Muscle layer of colon (tissue), 2 donors: ENCODE results near the gene KRT2.

ENCODE experiments used
- H3K27ac ChIP-seq: one replicate; pipeline ENCODE4 v1.7.0; 2013; ENCODE audit warnings: low read depth, mild to moderate bottlenecking, low read length, moderate library complexity
- H3K27me3 ChIP-seq, 2 donors: one replicate each; pipeline ENCODE4 v1.7.0; 2013; ENCODE audit warnings: low read length in 2 of 2, mild to moderate bottlenecking in 2 of 2; ENCODE audit not compliant: insufficient read depth in 2 of 2, control insufficient read depth in 1 of 2
- H3K36me3 ChIP-seq: one replicate; pipeline ENCODE4 v1.7.0; 2013; ENCODE audit warnings: mild to moderate bottlenecking, low read length; ENCODE audit not compliant: insufficient read depth
- H3K4me1 ChIP-seq: one replicate; pipeline ENCODE4 v1.7.0; 2013; ENCODE audit warnings: mild to moderate bottlenecking, low read length; ENCODE audit not compliant: insufficient read depth
- H3K4me3 ChIP-seq, 2 donors: one replicate each; pipeline ENCODE4 v1.7.0; 2013; ENCODE audit warnings: low read length in 2 of 2, low read depth in 1 of 2, mild to moderate bottlenecking in 1 of 2, moderate library complexity in 1 of 2
- H3K9ac ChIP-seq: one replicate; pipeline ENCODE4 v1.7.0; 2013; ENCODE audit warnings: low read length
- H3K9me3 ChIP-seq: one replicate; pipeline ENCODE4 v1.7.0; 2013; ENCODE audit warnings: mild to moderate bottlenecking, low read length
- donor health status: abdominal sarcoma.
- donor health status: Adenocarcinoma of cecum.

The KRT2 gene

DNA sequence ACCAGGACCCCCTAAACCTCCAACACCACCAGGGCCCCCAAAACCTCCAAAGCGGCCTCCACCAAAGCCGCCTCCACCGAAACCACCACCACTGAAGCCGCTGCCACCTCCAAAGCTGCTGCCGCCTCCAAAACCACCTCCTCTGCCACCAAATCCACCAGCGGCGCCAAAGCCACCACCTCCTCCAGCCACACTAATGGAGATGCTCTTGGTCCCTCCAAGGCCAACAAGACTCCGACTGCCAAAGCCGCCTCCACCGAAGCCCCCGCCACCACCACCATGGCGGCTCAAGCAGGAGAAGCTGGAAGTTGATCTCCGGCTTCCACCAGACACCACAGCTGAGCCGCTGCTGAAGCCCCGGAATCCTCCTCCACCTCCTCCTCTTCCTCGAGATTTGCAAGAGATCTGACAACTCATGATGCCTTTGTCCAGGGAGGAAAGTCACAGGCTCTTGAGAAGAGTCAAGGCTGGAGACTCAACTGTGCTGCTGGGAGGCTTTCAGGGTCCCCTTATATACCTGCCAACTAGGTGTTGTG lies at the start of gene KRT2:
Gene KRT2 (minus strand): TSS at position 486 of the 536 bp plus-strand sequence. CDS start 69 bp downstream, at position 417.
- peaks cover 0 to 4% of the 10 kb centered on the region in 2 donors for H3K27me3 ChIP-seq
- peak within 1 kb of the TSS; percentile 25 for H3K27ac ChIP-seq
- no peaks in the 10 kb centered on the region for H3K9me3 ChIP-seq
- H3K4me1 ChIP-seq, result peaks cover 11% of the 10 kb centered on the region
- no peak within 1 kb of the TSS for H3K9ac ChIP-seq
- no peaks in the 10 kb centered on the region for H3K36me3 ChIP-seq
- H3K4me3 ChIP-seq, result peak within 1 kb of the TSS in 1 of 2 donors; percentile 16

DNA sequence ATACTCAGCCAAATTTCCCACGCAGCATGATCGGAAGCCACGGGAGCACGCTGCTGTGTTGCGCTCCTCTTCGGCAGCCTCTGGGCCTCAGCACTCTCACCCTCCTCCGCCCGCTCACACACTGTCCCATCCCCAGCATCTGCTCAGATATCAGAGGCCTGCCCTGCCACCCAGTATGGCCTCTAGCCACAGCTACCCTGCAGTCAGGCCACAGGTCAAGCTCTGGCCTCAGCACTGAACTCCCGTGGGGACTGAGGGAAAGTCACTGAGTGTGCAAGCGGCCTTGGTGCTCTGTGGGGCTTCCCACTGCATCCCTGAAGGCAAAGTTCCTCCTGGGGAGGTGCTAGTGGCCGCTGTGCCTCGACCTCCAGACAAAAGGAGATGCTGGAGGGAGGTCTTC lies 49.3 kb upstream of the KRT2 start:
- Histone ChIP-seq H3K9me3 (no peaks in the 10 kb centered on the region), H3K27ac (no peak overlapping the region)

DNA sequence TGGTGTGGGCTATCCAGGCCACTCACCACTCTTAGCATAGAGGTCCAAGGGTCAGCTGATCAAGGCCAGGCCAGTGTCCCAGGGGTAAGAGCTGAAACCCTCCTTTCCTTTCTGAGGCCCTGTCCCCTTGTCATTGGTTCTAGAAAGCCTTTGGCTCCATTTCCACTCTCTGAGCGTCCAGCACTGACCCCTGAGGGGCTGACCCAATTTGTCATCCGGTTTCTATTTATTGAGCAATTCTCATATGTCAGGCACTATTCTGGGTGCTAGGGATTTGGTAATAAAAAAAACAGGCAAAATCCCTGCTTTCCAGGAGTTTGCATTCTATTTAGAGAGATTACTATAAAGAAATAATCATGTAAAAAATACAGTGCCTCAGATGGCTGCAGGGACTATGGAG lies 47.9 kb upstream of the KRT2 start:
- H3K9me3 ChIP-seq, result no peaks in the 10 kb centered on the region
- no peaks in the 10 kb centered on the region for H3K27me3 ChIP-seq
- H3K4me3 ChIP-seq, result no peak overlapping the region
- H3K27ac ChIP-seq, result no peak overlapping the region
- no peaks in the 10 kb centered on the region for H3K4me1 ChIP-seq
- H3K36me3 ChIP-seq, result no peaks in the 10 kb centered on the region
- no peak overlapping the region for H3K9ac ChIP-seq

More for the DNA sequence above, 49.3 kb upstream of the KRT2 start:
- H3K36me3 ChIP-seq, result no peaks in the 10 kb centered on the region
- no peak overlapping the region for H3K9ac ChIP-seq
- H3K4me3 ChIP-seq, result no peak overlapping the region
- no peaks in the 10 kb centered on the region for H3K4me1 ChIP-seq
- H3K27me3 ChIP-seq, result no peaks in the 10 kb centered on the region

DNA sequence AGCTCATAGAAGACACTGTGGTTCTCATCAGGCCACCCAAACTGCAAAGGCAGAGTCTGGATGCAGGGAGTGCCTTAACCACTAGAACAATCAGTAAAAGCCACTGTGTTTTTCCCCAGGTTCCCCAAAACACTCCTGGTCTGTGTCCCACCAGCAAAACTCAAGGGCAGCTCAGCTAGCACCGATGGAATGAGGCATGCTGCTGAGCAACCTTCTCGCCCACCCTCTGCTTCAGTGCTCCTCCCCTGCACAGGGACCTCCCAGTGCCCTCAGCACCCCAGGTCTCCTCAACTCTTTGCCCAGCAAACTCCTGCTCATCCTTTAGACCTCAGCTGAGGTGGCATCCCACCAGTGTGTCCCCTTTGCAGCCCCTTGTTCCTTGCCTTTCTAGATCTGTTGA lies 47.4 kb upstream of the KRT2 start:
- Histone ChIP-seq H3K27ac (no peak overlapping the region), H3K9ac (no peak overlapping the region), H3K36me3 (no peaks in the 10 kb centered on the region), H3K4me1 (no peaks in the 10 kb centered on the region), H3K4me3 (no peak overlapping the region), H3K27me3 (no peaks in the 10 kb centered on the region), H3K9me3 (no peaks in the 10 kb centered on the region)

DNA sequence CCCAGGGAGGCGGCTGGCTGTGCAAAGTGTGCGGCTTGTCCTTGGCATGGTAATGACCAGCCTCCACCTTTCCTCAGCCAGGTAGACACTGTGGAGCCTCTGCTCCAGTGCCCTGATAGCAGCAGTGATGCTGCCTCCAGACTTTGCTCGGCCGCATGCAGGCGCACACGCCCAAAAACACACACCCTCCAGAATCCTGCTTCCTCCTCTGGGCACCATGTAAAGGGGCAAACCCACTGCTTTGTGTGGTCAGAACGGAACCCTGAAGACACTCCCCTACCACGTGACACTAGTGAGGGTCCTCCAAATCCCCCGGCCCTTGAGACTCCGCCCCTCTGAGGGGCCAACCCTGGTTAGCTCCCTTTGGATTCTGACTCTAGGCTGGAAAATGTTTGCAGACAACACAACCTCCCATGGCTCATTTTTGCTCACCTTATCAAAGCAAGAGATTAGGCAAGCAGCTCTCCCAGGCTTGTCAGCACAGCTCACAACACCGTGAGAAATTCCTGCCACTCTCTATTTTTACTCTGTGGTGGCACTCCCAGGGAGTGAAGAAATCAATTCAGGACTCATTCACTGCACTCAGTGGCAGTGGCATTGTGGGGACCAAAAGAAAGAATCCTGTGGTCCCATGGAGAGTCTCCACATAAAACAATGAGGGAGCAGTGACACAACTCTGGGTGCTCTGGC lies 46.8 kb upstream of the KRT2 start:
- Histone ChIP-seq H3K9me3 (no peaks in the 10 kb centered on the region), H3K9ac (no peak overlapping the region), H3K27me3 (no peaks in the 10 kb centered on the region), H3K4me1 (no peaks in the 10 kb centered on the region), H3K4me3 (no peak overlapping the region), H3K27ac (no peak overlapping the region), H3K36me3 (no peaks in the 10 kb centered on the region)

DNA sequence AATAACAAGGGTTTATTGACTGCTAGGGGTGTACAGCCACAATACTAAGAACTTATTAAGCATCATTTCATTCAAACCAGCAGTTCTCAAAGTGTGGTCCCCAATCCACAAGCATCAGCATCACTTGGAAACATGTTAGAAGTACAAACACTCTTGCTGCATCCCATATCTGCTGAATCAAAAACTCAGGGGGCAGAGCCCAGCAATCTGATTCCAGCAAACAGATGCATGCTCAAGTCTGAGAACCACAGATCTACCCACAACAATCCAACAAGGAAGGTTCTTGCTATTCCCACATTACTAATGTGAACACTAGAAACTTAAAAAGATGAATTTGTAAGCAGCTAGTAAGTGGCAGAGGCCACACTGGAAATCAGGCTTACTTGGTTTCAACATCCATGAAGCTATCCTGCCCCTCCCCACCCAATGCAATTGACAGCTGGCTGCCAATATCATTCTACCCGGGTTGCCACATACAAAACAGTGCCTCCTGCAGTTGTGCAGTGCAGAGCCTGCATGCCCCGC lies 45.1 kb upstream of the KRT2 start:
- Histone ChIP-seq H3K27ac (no peak overlapping the region), H3K4me1 (no peaks in the 10 kb centered on the region), H3K9me3 (no peaks in the 10 kb centered on the region), H3K36me3 (no peaks in the 10 kb centered on the region), H3K27me3 (peaks cover 0 to 3% of the 10 kb centered on the region in 2 donors), H3K9ac (no peak overlapping the region), H3K4me3 (no peak overlapping the region)

DNA sequence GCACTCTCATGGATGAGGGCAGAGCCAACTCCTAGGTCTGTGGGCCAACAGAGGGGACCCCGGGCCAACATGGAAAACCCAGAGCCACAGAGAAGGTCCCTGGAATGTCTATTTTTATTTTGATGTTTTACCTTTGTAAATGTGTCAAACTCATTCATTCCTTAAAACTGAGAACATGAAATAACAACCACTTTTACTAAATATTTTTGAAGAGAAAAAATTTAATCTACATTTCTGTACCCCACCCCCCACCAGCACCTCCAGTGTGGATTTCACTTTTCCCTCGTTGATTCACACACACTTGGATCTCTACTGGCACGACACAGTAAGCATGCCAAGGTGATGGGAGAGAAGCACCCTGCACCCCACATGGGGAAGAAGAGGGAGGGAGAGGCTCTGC lies 44.6 kb upstream of the KRT2 start:
- H3K27me3 ChIP-seq, result peaks cover 0 to 8% of the 10 kb centered on the region in 2 donors
- no peak overlapping the region for H3K27ac ChIP-seq
- no peak overlapping the region for H3K4me3 ChIP-seq
- no peaks in the 10 kb centered on the region for H3K36me3 ChIP-seq
- no peak overlapping the region for H3K9ac ChIP-seq
- H3K9me3 ChIP-seq, result no peaks in the 10 kb centered on the region
- no peaks in the 10 kb centered on the region for H3K4me1 ChIP-seq

DNA sequence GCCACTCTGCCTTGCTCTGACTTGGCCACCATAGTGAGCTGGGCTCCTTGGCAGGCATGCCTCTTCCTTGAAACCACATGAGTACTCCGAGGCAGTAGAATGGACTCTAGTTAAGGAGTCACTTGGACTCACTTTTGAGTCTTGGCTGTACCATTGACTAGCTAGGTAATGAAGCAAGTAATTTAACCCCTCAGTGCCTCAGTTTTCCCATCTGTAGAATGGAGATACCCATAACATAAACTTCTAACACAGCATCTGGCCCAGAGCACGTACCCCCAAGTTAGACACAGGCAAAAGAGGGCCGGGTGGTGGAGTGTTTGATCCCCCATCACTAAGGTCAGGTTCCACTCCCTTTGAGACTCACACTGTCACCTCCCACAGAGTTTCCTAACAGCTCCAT lies 43.0 kb upstream of the KRT2 start:
- Histone ChIP-seq H3K9ac (no peak overlapping the region), H3K9me3 (no peaks in the 10 kb centered on the region), H3K4me1 (no peaks in the 10 kb centered on the region), H3K27ac (no peak overlapping the region), H3K4me3 (no peak overlapping the region), H3K27me3 (peaks cover 5 to 19% of the 10 kb centered on the region in 2 donors), H3K36me3 (no peaks in the 10 kb centered on the region)

DNA sequence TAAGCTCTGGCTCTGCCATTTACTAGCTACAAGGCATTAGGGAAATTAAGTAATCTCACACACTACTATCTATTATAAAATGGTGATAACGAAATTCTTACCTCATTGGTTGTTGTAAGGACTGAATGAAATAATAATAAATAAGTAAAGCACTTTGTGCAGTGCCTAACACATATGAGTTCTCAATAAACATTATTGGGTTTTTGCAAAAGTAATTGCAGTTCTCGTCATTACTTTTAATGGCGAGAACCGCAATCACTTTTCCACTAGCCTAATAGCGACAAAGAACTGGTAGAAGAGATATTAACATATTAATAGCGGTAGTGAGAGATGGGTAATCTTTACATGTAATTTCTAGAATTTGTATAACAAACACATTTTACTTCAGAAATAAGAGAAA lies 42.1 kb upstream of the KRT2 start:
- H3K27me3 ChIP-seq, result peaks cover 5 to 19% of the 10 kb centered on the region in 2 donors
- H3K4me1 ChIP-seq, result no peaks in the 10 kb centered on the region
- no peak overlapping the region for H3K4me3 ChIP-seq
- H3K27ac ChIP-seq, result no peak overlapping the region
- no peak overlapping the region for H3K9ac ChIP-seq
- no peaks in the 10 kb centered on the region for H3K9me3 ChIP-seq
- H3K36me3 ChIP-seq, result no peaks in the 10 kb centered on the region

DNA sequence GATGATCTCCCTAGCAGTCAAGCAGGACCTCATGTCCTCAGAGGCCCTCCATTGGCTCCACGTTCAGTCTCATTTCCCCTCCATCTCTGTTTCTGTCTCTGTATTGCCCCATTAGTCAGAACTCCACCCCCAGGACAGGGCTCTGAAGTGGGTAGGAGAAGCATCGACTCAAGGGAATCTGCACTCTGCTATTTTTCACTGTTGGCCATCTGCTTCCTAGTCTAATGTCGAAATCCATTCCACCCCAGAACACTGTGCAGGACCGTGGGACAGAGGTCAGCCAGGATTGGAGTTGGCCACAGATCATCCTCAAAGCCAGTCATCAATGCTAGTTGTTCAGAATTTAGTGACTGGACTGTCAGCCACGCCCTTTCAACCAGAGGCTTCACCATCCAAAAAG lies 41.2 kb upstream of the KRT2 start:
- Histone ChIP-seq H3K36me3 (no peaks in the 10 kb centered on the region), H3K4me1 (no peaks in the 10 kb centered on the region), H3K27me3 (peaks cover 10 to 27% of the 10 kb centered on the region in 2 donors)

DNA sequence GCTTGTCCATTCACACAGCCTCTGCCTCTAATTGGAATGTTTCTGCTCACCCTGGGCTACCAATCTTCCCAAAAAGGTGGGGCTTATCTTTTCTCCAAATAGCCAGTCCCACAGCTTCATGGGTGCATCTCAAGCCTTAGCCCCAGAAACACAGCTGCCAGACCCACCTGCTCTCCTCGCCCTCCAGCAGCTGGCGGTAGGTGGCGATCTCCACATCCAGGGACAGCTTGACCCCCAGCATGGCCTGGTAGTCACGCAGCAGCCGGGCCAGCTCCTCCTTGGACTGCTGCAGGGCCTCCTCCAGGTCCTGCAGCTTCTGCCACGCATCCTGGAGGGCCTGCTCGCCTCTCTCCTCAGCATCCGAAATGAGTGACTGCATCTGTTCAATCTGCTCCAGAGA lies 40.2 kb upstream of the KRT2 start:
- no peaks in the 10 kb centered on the region for H3K9me3 ChIP-seq
- peaks cover 15 to 32% of the 10 kb centered on the region in 2 donors for H3K27me3 ChIP-seq
- no peaks in the 10 kb centered on the region for H3K36me3 ChIP-seq
- no peak overlapping the region for H3K27ac ChIP-seq
- no peaks in the 10 kb centered on the region for H3K4me1 ChIP-seq
- H3K9ac ChIP-seq, result no peak overlapping the region
- H3K4me3 ChIP-seq, result no peak overlapping the region

More for the DNA sequence above, 41.2 kb upstream of the KRT2 start:
- Histone ChIP-seq H3K4me3 (no peak overlapping the region), H3K9ac (no peak overlapping the region), H3K27ac (no peak overlapping the region), H3K9me3 (no peaks in the 10 kb centered on the region)

DNA sequence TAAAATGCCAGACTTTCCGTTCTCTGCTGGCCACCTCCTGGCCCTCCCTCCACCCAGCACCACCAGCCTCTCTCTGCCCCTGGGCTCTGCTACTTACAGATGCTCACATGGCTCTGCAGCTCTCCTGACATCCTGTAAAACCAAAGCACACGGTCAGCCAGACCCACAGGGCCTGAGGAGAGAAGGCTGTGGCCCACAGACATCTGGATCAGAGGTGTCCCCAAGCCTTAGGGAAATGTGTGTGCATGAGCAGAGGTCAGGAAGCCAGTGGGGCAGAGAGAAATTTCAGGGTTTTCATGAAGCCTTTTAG lies 39.8 kb upstream of the KRT2 start:
- peaks cover 15 to 32% of the 10 kb centered on the region in 2 donors for H3K27me3 ChIP-seq
- H3K9me3 ChIP-seq, result no peaks in the 10 kb centered on the region
- no peak overlapping the region for H3K9ac ChIP-seq
- no peaks in the 10 kb centered on the region for H3K36me3 ChIP-seq
- no peak overlapping the region for H3K4me3 ChIP-seq
- no peak overlapping the region for H3K27ac ChIP-seq
- H3K4me1 ChIP-seq, result no peaks in the 10 kb centered on the region
